ENCODE measurements around the gene HOMER2.

The HOMER2 gene

DNA sequence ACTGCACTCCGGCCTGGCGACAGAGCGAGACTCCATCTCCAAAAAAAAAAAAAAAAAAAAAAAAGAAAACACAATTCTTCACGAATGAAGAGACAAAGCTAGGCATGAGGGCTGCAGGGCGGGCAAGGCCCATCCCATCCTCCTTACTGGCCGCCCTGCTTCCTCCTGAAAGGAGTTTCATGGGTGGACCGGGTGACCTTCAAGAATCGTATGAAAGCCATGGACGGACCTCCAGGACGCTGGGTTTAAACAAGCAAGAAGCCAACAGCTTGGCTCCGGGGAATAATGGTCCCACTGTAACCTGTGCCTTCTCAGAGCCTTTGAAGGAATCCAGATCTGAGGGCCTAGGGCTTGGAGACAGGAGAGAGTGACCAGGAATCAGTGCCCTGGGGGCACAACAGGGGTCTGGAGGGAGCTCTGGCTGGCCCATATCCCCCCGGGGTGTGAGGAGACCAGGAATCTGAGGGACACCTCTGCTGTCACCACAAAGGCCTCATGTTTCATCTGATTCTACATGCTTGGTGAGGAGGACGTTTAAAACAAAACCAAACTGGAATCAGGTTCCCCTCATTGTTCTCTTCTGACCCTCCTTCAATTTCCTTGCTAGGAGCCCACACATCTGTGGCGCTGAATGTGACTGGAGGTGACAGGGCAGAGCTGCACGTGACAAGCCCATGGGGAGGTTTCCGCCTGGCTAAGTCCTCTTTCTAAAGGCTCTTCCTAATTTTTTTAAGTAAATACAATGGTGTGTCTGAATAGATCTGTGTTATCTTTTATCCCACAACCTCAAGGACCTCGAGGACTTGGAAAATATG lies 97.0 kb downstream of the HOMER2 start:
- no peak for DNase-seq

DNA sequence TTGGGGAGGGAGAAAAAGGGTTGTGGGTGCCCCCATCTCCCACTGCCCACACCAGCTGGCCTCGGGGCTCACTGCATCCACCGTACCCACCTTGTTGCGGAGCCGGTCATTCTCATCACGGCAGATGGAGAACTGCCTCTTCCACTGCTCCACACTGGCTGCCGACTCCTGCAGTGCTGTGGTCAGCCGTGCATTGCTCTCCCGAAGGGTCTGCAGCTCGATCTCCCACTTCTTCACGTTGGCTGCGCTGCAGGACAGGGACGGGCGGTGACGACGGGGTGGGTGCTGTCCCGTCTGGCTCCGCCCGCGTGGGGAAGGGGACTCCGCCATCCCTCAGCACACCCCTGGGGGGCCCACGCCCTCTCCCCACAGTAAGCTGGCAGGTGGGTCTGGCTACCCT lies 98.0 kb downstream of the HOMER2 start:
- DNase-seq: no peak

- peak in 1 of 2 donors; percentile 10 for DNase-seq
Observed at GRCh38 chr15:82852941-82853561, 99.5 kb downstream of the HOMER2 start.

GRCh38 chr15:82851981-82852511 lies 100.5 kb downstream of the HOMER2 start:
- DNase-seq: no peak

DNA sequence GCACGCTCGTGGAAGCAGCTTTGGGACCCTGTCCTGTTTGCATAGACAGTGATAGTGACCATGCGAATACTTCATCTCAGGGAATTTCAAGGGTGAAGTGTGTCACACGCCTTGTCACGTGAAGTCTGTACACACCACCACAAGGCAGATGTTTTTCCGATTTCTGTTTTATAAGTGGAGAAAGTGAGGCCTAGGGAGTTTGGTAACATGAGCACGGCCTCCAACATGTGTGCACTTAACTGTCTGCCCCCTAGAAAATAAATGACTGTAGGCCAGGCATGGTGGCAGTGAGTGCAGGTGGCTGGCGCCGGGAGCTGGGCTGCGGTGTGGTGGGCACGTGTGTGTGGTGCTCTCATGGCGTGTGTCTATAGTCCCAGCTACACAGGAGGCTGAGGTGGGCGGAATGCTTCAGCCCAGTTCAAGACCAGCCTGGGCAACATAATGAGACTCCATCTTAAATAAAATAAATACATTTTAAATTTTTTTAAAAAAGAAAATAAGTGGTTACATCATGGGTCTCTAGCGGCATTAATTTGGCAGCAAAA lies 101.1 kb downstream of the HOMER2 start:
- no peak for DNase-seq

DNA sequence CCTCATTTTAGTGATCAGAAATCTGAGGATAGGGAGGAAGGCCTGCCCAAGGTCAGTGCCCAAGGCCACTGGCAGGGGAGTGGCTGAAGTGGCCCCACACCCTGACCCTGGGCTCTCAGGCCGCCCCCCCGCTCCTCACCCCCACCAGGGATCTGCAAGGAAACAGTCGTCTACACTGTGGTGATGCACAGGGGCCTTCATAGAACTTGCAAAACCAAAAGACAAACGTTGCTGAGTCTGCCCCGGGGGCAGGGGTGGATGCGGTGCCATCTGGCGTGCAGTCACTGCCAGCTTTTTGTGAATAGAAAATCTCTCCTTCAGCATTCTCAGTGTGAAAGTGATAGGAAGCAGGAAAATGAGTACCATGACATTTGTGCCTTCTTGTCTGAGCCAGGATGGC lies 101.8 kb downstream of the HOMER2 start:
- no peak for DNase-seq

- DNase-seq: peak; percentile 33 to 60
Observed at GRCh38 chr15:82849556-82850512, 102.7 kb downstream of the HOMER2 start.

GRCh38 chr15:82848241-82848993 lies 104.1 kb downstream of the HOMER2 start:
- no peak for DNase-seq

DNA sequence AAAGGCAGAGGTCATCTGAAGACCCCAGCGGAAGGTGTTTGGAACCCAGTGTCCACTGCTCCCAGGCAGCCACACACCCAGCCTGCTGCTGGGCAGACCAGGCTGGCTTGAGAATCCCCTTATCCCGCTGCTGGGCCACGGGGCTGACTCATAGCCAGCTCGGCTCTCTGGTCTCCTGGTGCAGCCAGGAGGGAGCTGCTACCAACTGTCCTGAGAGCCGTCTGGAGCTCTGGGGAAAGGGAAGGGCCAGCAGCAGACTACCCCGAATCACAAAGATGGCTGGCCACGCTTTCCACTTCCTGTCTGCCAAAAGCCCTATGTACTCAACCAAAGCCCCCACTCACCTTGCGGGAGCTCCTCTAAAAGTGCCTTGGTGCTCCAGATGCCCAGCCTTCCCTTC lies 104.8 kb downstream of the HOMER2 start:
- no peak for DNase-seq

GRCh38 chr15:82846621-82847020 lies 105.9 kb downstream of the HOMER2 start:
- DNase-seq: no peak

- DNase-seq: no peak
Observed at GRCh38 chr15:82845686-82846085, 106.8 kb downstream of the HOMER2 start.

- DNase-seq: no peak
Observed at GRCh38 chr15:82843566-82843965, 109.0 kb downstream of the HOMER2 start.

GRCh38 chr15:82840166-82840565 lies 112.4 kb downstream of the HOMER2 start:
- DNase-seq: no peak

- no peak for DNase-seq
Observed at GRCh38 chr15:82839136-82839535, 113.4 kb downstream of the HOMER2 start.

GRCh38 chr15:82838096-82838735 lies 114.3 kb downstream of the HOMER2 start:
- DNase-seq: no peak

GRCh38 chr15:82835391-82835917 lies 117.1 kb downstream of the HOMER2 start:
- DNase-seq: no peak

- no peak for DNase-seq
Observed at GRCh38 chr15:82833362-82833682, 119.2 kb downstream of the HOMER2 start.

DNA sequence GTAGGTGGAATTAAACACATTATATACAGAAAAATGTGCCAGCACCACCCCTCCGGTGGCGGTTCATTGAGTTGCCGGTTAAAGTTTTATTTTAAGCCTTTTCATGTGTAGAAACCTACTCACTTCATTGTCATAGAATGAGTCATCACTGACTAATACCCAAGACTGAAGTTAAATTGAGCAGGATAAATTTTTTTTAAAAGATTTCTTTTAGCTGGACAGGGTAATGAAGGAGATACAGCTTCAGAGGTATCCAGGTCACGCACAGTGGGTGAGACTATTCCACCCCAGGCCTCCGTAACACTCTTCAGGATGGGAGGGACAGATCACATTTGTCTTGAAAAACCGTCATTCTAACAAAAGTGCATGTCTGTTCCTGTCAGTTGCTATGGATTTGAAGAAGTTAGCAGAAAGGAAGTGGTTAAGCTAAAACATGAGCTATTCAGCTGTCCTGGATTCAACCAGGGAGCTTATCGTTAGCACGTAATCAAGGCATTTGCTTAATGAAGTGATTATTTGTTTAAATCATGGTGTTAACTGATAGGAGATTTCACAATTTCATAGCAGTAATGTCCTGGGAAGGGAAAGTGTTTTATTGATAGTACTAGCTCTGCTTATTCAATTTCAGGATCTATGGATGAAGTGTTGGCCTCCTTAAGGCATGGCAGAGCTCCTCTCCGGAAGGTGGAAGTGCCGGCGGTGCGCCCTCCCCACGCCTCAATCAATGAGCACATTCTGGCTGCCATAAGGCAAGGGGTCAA lies 119.7 kb downstream of the HOMER2 start:
- peak; percentile 52 to 53 for DNase-seq

DNA sequence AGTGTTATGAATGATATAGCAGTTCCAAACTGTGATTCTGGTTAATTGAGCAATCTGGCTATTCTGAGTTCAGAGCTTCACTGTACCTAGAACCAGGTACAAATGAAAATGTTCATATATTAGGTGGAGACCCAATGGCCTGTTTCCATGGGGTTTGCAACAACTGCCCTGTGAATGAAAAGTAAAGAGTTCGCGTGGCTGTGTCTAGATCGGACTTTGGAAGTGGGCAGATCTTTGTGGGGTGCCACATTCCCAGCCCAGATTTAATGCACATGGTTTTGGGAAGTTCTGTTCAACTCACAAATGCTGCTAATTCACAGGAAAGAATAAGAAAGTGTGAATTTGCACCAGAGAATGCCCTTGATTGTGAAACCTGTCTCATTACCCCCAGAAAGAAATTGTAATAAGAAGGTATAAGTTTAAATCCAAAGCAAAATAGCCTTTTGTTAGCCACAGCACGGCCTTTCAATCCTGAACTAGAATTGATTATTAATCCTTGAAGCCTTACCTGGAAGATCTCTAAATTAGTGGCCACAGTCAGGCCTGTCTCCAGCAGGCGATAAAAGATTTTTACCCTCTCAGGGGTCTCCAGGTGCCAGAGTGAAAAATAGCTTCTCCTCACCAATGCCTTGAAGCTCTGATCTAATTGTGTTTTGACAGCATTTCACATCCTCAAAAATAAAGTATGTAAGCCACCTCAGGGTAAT lies 120.5 kb downstream of the HOMER2 start:
- DNase-seq: no peak
